Mesothelial cell of epicardium (in vitro differentiated cells): ENCODE results near the gene SOD2. TPM values are rescaled to one million over a fixed set of nuclear protein-coding genes. Genes with fewer than 3 reads are reported as not detected.
"Not testable (repeated sequence)": the region's sequence is repeated elsewhere in the genome, so short reads cannot be mapped to it uniquely, and the experiment has no call there.

ENCODE experiments used
- DNase-seq, 2 experiments: peaks; one replicate each; pipeline ENCODE4 v3.0.0; 2021; ENCODE audit warnings: low spot score in 2 of 2; ENCODE audit not compliant: unreplicated experiment in 2 of 2
- H3K27ac Mint-ChIP-seq: 2 replicates; pipeline ENCODE4 v1.8.0; 2021; ENCODE audit warnings: mixed read lengths
- H3K27me3 Mint-ChIP-seq: 2 replicates; pipeline ENCODE4 v1.8.0; 2021; ENCODE audit warnings: low read depth, mixed read lengths
- H3K36me3 Mint-ChIP-seq: 2 replicates; pipeline ENCODE4 v1.8.0; 2021; ENCODE audit warnings: mixed read lengths
- H3K4me1 Mint-ChIP-seq: 2 replicates; pipeline ENCODE4 v1.8.0; 2021; ENCODE audit warnings: mixed read lengths
- H3K4me3 Mint-ChIP-seq: 2 replicates; pipeline ENCODE4 v1.8.0; 2021; ENCODE audit warnings: mild to moderate bottlenecking, moderate library complexity, mixed read lengths
- H3K9me3 Mint-ChIP-seq: 2 replicates; pipeline ENCODE4 v1.8.0; 2021; ENCODE audit warnings: mixed read lengths
- CTCF ChIP-seq: fragments of 200-600 bp; sonication (generic); IDR thresholded peaks from one replicate; pipeline ENCODE4 v1.5.0; 2021; ENCODE audit warnings: antibody characterized with exemption; ENCODE audit not compliant: unreplicated experiment
- total RNA-seq: library from RNA; stranded (reverse); gene quantifications from 3 replicates; pipeline ENCODE4 v1.2.1, GENCODE V29; 2021

SOD2 gene
- total RNA-seq, 1 donor from 2014 or later, result 67.6 TPM

- Mint-ChIP-seq H3K27me3 (no peaks in the 10 kb centered on the region), H3K27ac (peak overlapping the region; percentile 64)
- no peak for DNase-seq
These were observed 36.7 kb upstream of the SOD2 start for GRCh38 chr6:159729598-159730331.

GRCh38 chr6:159728531-159728964 lies 35.5 kb upstream of the SOD2 start:
- Mint-ChIP-seq H3K27me3 (no peaks in the 10 kb centered on the region), H3K4me1 (peaks cover 28% of the 10 kb centered on the region), H3K4me3 (peak overlapping the region; percentile 87), H3K9me3 (no peaks in the 10 kb centered on the region), H3K36me3 (peaks cover 7% of the 10 kb centered on the region), H3K27ac (peak overlapping the region; percentile 98)
- no peak for TF ChIP-seq CTCF
- DNase-seq, result no peak

More at GRCh38 chr6:159729598-159730331, 36.7 kb upstream of the SOD2 start:
- H3K36me3 Mint-ChIP-seq, result no peaks in the 10 kb centered on the region
- H3K4me1 Mint-ChIP-seq, result peaks cover 28% of the 10 kb centered on the region
- no peaks in the 10 kb centered on the region for H3K9me3 Mint-ChIP-seq
- no peak for TF ChIP-seq CTCF
- H3K4me3 Mint-ChIP-seq, result peak overlapping the region; percentile 87

- H3K4me3 Mint-ChIP-seq, result peak overlapping the region; percentile 87
- H3K27me3 Mint-ChIP-seq, result no peaks in the 10 kb centered on the region
- no peak for TF ChIP-seq CTCF
- H3K27ac Mint-ChIP-seq, result peak overlapping the region; percentile 98
- H3K4me1 Mint-ChIP-seq, result peaks cover 28% of the 10 kb centered on the region
- DNase-seq, result no peak
- H3K9me3 Mint-ChIP-seq, result peaks cover 5% of the 10 kb centered on the region
- H3K36me3 Mint-ChIP-seq, result peaks cover 14% of the 10 kb centered on the region
These were observed 34.8 kb upstream of the SOD2 start for GRCh38 chr6:159727717-159728445.

- Mint-ChIP-seq H3K9me3 (peaks cover 11% of the 10 kb centered on the region), H3K27ac (peak within 1 kb of the TSS; percentile 99), H3K4me1 (peaks cover 28% of the 10 kb centered on the region), H3K27me3 (no peaks in the 10 kb centered on the region), H3K36me3 (peaks cover 20% of the 10 kb centered on the region), H3K4me3 (peak within 1 kb of the TSS; percentile 87)
- TF ChIP-seq CTCF, result no peak
- DNase-seq, result peak; percentile 88 to 93
These were observed 34.1 kb upstream of the SOD2 start, which contains the start of gene WTAP for GRCh38 chr6:159726918-159727716. Gene WTAP, plus strand, starts transcription at chr6:159727506. Its CDS starts 8,760 bp downstream, at chr6:159736266.

GRCh38 chr6:159726255-159726917 lies 33.3 kb upstream of the SOD2 start:
- Mint-ChIP-seq H3K27me3 (no peaks in the 10 kb centered on the region), H3K4me3 (peak overlapping the region; percentile 87), H3K36me3 (peaks cover 20% of the 10 kb centered on the region), H3K4me1 (peaks cover 28% of the 10 kb centered on the region), H3K9me3 (peaks cover 11% of the 10 kb centered on the region), H3K27ac (peak overlapping the region; percentile 99)
- peak in 1 of 2 experiments; percentile 30 for DNase-seq
- no peak for TF ChIP-seq CTCF

- not testable (repeated sequence) for H3K27me3 Mint-ChIP-seq, DNase-seq, H3K4me3 Mint-ChIP-seq
- H3K36me3 Mint-ChIP-seq, result peaks cover 20% of the 10 kb centered on the region
- H3K27ac Mint-ChIP-seq, result peak overlapping the region; percentile 47
- H3K4me1 Mint-ChIP-seq, result peaks cover 25% of the 10 kb centered on the region
- H3K9me3 Mint-ChIP-seq, result peaks cover 11% of the 10 kb centered on the region
These were observed 32.2 kb upstream of the SOD2 start for GRCh38 chr6:159725208-159725607.
